HepG2 (cell line): ENCODE results near the gene ABCB6. TPM values are rescaled to one million over a fixed set of nuclear protein-coding genes. Genes with fewer than 3 reads are reported as not detected.

Source experiments
- AFF4 ChIP-seq: sonication (generic); formaldehyde crosslinking; IDR thresholded peaks from 2 replicates; pipeline ENCODE4 v1.4.0; 2020; ENCODE audit warnings: missing genetic modification reagents
- ARNTL ChIP-seq: sonication (generic); formaldehyde crosslinking; IDR thresholded peaks from 2 replicates; pipeline ENCODE4 v1.4.0; 2020; ENCODE audit warnings: mild to moderate bottlenecking, missing genetic modification reagents
- BRF2 ChIP-seq: sonication (generic); formaldehyde crosslinking; IDR thresholded peaks from 2 replicates; pipeline ENCODE4 v1.8.1; 2022; ENCODE audit warnings: mild to moderate bottlenecking, missing genetic modification reagents
- CEBPG ChIP-seq: IDR thresholded peaks from 2 replicates; pipeline ENCODE4 v1.6.1; 2016
- KLF15 ChIP-seq: sonication (generic); formaldehyde crosslinking; IDR thresholded peaks from 2 replicates; pipeline ENCODE4 v1.8.1; 2023; ENCODE audit warnings: borderline replicate concordance, mild to moderate bottlenecking, inconsistent platforms, missing genetic modification reagents, mixed read lengths
- MED8 ChIP-seq: sonication (generic); formaldehyde crosslinking; IDR thresholded peaks from 2 replicates; pipeline ENCODE4 v1.8.1; 2023; ENCODE audit warnings: mild to moderate bottlenecking, missing genetic modification reagents; ENCODE audit not compliant: insufficient replicate concordance
- NFAT5 ChIP-seq: sonication (generic); formaldehyde crosslinking; IDR thresholded peaks from 2 replicates; pipeline ENCODE4 v1.4.0; 2020; ENCODE audit warnings: missing genetic modification reagents
- YEATS4 ChIP-seq: sonication (generic); formaldehyde crosslinking; IDR thresholded peaks from 2 replicates; pipeline ENCODE4 v1.4.0; 2020; ENCODE audit warnings: missing genetic modification reagents, borderline replicate concordance
- ZFP37 ChIP-seq: sonication (generic); formaldehyde crosslinking; IDR thresholded peaks from 2 replicates; pipeline ENCODE4 v1.4.0; 2020; ENCODE audit warnings: missing genetic modification reagents, borderline replicate concordance
- ZNF280D ChIP-seq: sonication (generic); formaldehyde crosslinking; IDR thresholded peaks from 2 replicates; pipeline ENCODE4 v1.5.1; 2020; ENCODE audit warnings: mild to moderate bottlenecking, missing genetic modification reagents
- ZNF563 ChIP-seq: sonication (generic); formaldehyde crosslinking; IDR thresholded peaks from 2 replicates; pipeline ENCODE4 v1.8.0; 2022; ENCODE audit warnings: mild to moderate bottlenecking, moderate library complexity, missing genetic modification reagents
- polyA plus RNA-seq, 8 experiments: library from polyadenylated mRNA; depleted of rRNA in 3 of 8; stranded (reverse) in 7 of 8; unstranded in 1 of 8; fragments of >200 nt; fragmentation: Illumina TruSeq in 4 of 8; extraction: Trizol in 4 of 8; gene quantifications; 2 replicates each; pipeline versions ENCODE4 v1.2.1 to v1.2.3, GENCODE V29; 2011 to 2016; ENCODE audit warnings: low read depth in 4 of 8, missing spikeins in 1 of 8, mixed read lengths in 1 of 8; ENCODE audit not compliant: insufficient read depth in 1 of 8
- total RNA-seq, 5 experiments: library from RNA; depleted of rRNA; stranded (reverse); fragments of >200 nt; fragmentation: Illumina TruSeq; extraction: Trizol; gene quantifications; 2 replicates each; pipeline ENCODE4 v1.2.3, GENCODE V29; 2016; ENCODE audit warnings: low read depth in 1 of 5

The ABCB6 gene
- total and polyA plus RNA-seq, 2 of the 13 experiments (the other 11 are each of a cell fraction or from before 2014, with no cell fraction given), result 91.1 to 137 TPM

- TF ChIP-seq MED8 (CRISPR knock-in tag), result peak; percentile 70
- TF ChIP-seq ZNF280D (CRISPR knock-in tag), result no peak
- peak; percentile 82 for TF ChIP-seq YEATS4
- 0 out of 2 replicates have a peak, but pooled peaks have one; percentile 82 for TF ChIP-seq AFF4
- no peak for TF ChIP-seq KLF15 (CRISPR knock-in tag)
- TF ChIP-seq ZFP37 (CRISPR knock-in tag), result peak; percentile 69; the same call in 1 of the 2 replicates
- no peak for TF ChIP-seq ARNTL (CRISPR knock-in tag)
- TF ChIP-seq ZNF563 (CRISPR knock-in tag), result peak; percentile 72; the same call in 1 of the 2 replicates
- 0 out of 2 replicates have a peak, but pooled peaks have one; percentile 53 for TF ChIP-seq NFAT5
- TF ChIP-seq CEBPG (CRISPR knock-in tag), result no peak; the same call in 1 of the 2 replicates
- TF ChIP-seq BRF2 (CRISPR knock-in tag), result peak; percentile 88; the same call in 1 of the 2 replicates
Observed at GRCh38 chr2:219206328-219207133, 12.2 kb downstream of the ABCB6 start, which contains the start of gene ZFAND2B (continued).
